Measurements from ENCODE around the gene MFAP2.

Gene MFAP2

GRCh38 chr1:16976966-16977365, 3.5 kb downstream of the MFAP2 start:
- Histone ChIP-seq H3K36me3 (ENCODE audit: low read length) (no peaks in the 10 kb centered on the region), H3K4me3 (ENCODE audit: insufficient read depth, low read length, poor library complexity, severe bottlenecking) (no peak overlapping the region), H3K27ac (ENCODE audit: low read depth, low read length) (no peak overlapping the region), H4K20me1 (ENCODE audit: low read depth, low read length) (no peaks in the 10 kb centered on the region), H3K79me2 (ENCODE audit: insufficient read depth, low read length) (no peaks in the 10 kb centered on the region), H3F3A (ENCODE audit: insufficient read depth) (no peaks in the 10 kb centered on the region), H3K27me3 (ENCODE audit: low read length) (no peaks in the 10 kb centered on the region), H3K4me2 (ENCODE audit: low read depth, low read length, poor library complexity, severe bottlenecking) (no peak overlapping the region), H3K9me3 (ENCODE audit: insufficient read depth, low read length) (no peaks in the 10 kb centered on the region), H3K9me2 (replicated peaks; ENCODE audit: insufficient read depth, low read length) (no peaks in the 10 kb centered on the region), H2AFZ (ENCODE audit: low read depth, low read length, severe bottlenecking) (no peak overlapping the region), H3K9ac (ENCODE audit: low read length) (no peak overlapping the region)
- TF ChIP-seq, protein P1, sequence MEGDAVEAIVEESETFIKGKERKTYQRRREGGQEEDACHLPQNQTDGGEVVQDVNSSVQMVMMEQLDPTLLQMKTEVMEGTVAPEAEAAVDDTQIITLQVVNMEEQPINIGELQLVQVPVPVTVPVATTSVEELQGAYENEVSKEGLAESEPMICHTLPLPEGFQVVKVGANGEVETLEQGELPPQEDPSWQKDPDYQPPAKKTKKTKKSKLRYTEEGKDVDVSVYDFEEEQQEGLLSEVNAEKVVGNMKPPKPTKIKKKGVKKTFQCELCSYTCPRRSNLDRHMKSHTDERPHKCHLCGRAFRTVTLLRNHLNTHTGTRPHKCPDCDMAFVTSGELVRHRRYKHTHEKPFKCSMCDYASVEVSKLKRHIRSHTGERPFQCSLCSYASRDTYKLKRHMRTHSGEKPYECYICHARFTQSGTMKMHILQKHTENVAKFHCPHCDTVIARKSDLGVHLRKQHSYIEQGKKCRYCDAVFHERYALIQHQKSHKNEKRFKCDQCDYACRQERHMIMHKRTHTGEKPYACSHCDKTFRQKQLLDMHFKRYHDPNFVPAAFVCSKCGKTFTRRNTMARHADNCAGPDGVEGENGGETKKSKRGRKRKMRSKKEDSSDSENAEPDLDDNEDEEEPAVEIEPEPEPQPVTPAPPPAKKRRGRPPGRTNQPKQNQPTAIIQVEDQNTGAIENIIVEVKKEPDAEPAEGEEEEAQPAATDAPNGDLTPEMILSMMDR (IDR thresholded peaks at IDR 0.05; ENCODE audit: insufficient read depth, low read length, poor library complexity, severe bottlenecking) = no peak
- no peak for TF ChIP-seq EZH2phosphoT487 (conservative IDR thresholded peaks at IDR 0.05; ENCODE audit: low read length)

DNA sequence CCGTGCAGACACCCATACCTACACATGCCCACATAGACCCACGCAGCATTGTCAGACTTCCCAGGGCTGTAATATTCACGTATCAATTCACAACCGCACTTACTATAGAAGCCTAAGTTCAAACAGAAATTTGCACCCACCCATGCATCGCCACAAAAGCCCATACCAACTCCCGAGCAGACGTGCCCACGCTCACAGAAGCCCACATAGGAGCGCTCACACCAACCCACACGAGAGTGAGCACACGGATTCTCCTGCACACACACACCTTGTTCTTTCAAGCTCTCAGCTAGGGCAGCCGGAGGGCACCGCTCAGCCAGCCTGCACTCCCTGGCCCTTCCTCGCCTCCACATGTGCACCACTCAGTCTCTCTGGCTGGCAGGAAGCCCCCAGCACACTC, 4.6 kb downstream of the MFAP2 start:
- Histone ChIP-seq H3K27ac (ENCODE audit: low read depth, low read length) (no peak overlapping the region), H3K4me2 (ENCODE audit: low read depth, low read length, poor library complexity, severe bottlenecking) (no peak overlapping the region), H4K20me1 (ENCODE audit: low read depth, low read length) (no peaks in the 10 kb centered on the region), H3K9me2 (replicated peaks; ENCODE audit: insufficient read depth, low read length) (no peaks in the 10 kb centered on the region), H3K27me3 (ENCODE audit: low read length) (no peaks in the 10 kb centered on the region), H3F3A (ENCODE audit: insufficient read depth) (no peaks in the 10 kb centered on the region), H3K4me3 (ENCODE audit: insufficient read depth, low read length, poor library complexity, severe bottlenecking) (no peak overlapping the region), H3K9ac (ENCODE audit: low read length) (no peak overlapping the region), H3K79me2 (ENCODE audit: insufficient read depth, low read length) (no peaks in the 10 kb centered on the region), H3K9me3 (ENCODE audit: insufficient read depth, low read length) (no peaks in the 10 kb centered on the region), H2AFZ (ENCODE audit: low read depth, low read length, severe bottlenecking) (no peak overlapping the region), H3K36me3 (ENCODE audit: low read length) (no peaks in the 10 kb centered on the region)
- TF ChIP-seq EZH2phosphoT487 (conservative IDR thresholded peaks at IDR 0.05; ENCODE audit: low read length) = no peak
- TF ChIP-seq, protein P1 (IDR thresholded peaks at IDR 0.05; ENCODE audit: insufficient read depth, low read length, poor library complexity, severe bottlenecking) = no peak

GRCh38 chr1:16975211-16975610, 5.2 kb downstream of the MFAP2 start:
- no peaks in the 10 kb centered on the region for H3K79me2 ChIP-seq (ENCODE audit: insufficient read depth, low read length)
- no peak overlapping the region for H3K9ac ChIP-seq (ENCODE audit: low read length)
- H3K36me3 ChIP-seq (ENCODE audit: low read length) = no peaks in the 10 kb centered on the region
- H3F3A ChIP-seq (ENCODE audit: insufficient read depth) = no peaks in the 10 kb centered on the region
- no peaks in the 10 kb centered on the region for H3K27me3 ChIP-seq (ENCODE audit: low read length)
- TF ChIP-seq, protein P1 (IDR thresholded peaks at IDR 0.05; ENCODE audit: insufficient read depth, low read length, poor library complexity, severe bottlenecking) = no peak
- no peak for TF ChIP-seq EZH2phosphoT487 (conservative IDR thresholded peaks at IDR 0.05; ENCODE audit: low read length)
- no peaks in the 10 kb centered on the region for H4K20me1 ChIP-seq (ENCODE audit: low read depth, low read length)
- no peak overlapping the region for H3K27ac ChIP-seq (ENCODE audit: low read depth, low read length)
- no peaks in the 10 kb centered on the region for H3K9me3 ChIP-seq (ENCODE audit: insufficient read depth, low read length)
- no peak overlapping the region for H3K4me3 ChIP-seq (ENCODE audit: insufficient read depth, low read length, poor library complexity, severe bottlenecking)
- no peak overlapping the region for H3K4me2 ChIP-seq (ENCODE audit: low read depth, low read length, poor library complexity, severe bottlenecking)
- no peak overlapping the region for H2AFZ ChIP-seq (ENCODE audit: low read depth, low read length, severe bottlenecking)
- no peaks in the 10 kb centered on the region for H3K9me2 ChIP-seq (replicated peaks; ENCODE audit: insufficient read depth, low read length)

Data from SU-DHL-6 (cell line).